T-helper 2 cell treated with Interferon-gamma antibody and Interleukin-4, amounts not matched to agents 5 μg/mL and 100 μg/mL, for 36 hours (primary cell): Measurements from ENCODE around the gene SQOR.

ENCODE experiments used
- DNase-seq: peaks from one replicate; pipeline ENCODE4 v3.0.0; 2021; ENCODE audit warnings: low spot score
- H3K27ac Mint-ChIP-seq: one replicate; pipeline ENCODE4 v1.8.0; 2021; ENCODE audit warnings: mild to moderate bottlenecking, mixed read lengths
- H3K27me3 Mint-ChIP-seq: one replicate; pipeline ENCODE4 v1.8.0; 2021; ENCODE audit warnings: low read depth, mixed read lengths
- H3K36me3 Mint-ChIP-seq: one replicate; pipeline ENCODE4 v1.8.0; 2021; ENCODE audit warnings: low read depth, mixed read lengths
- H3K4me1 Mint-ChIP-seq: one replicate; pipeline ENCODE4 v1.8.0; 2021; ENCODE audit warnings: low read depth, mixed read lengths
- H3K4me3 Mint-ChIP-seq: one replicate; pipeline ENCODE4 v1.8.0; 2022; ENCODE audit warnings: mild to moderate bottlenecking, moderate library complexity, mixed read lengths
- H3K9me3 Mint-ChIP-seq: one replicate; pipeline ENCODE4 v1.8.0; 2021; ENCODE audit warnings: mixed read lengths

SQOR gene

DNA sequence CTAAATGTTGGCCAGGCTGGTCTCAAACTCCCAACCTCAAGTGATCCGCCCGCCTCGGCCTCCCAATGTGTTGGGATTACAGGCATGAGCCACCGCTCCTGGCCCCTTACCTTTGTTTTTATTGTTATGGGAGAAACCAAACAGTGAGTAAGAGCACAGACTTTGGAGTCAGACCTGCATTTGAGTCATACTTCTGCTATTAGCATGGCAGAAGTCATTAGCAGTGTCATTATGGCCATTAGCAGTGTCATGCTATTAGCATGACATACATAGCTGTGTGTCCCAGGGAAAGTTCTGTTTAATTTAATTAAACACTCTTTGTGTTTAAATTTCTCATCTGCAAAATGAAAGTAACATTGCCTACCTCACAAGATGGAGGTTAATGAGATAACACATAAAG, 54.8 kb downstream of the SQOR start:
- H3K4me1 Mint-ChIP-seq: peaks cover under 1% of the 10 kb centered on the region
- no peak overlapping the region for H3K4me3 Mint-ChIP-seq
- no peak overlapping the region for H3K27ac Mint-ChIP-seq
- no peaks in the 10 kb centered on the region for H3K27me3 Mint-ChIP-seq
- H3K36me3 Mint-ChIP-seq: peaks cover 49% of the 10 kb centered on the region
- no peak for DNase-seq
- H3K9me3 Mint-ChIP-seq: no peaks in the 10 kb centered on the region

DNA sequence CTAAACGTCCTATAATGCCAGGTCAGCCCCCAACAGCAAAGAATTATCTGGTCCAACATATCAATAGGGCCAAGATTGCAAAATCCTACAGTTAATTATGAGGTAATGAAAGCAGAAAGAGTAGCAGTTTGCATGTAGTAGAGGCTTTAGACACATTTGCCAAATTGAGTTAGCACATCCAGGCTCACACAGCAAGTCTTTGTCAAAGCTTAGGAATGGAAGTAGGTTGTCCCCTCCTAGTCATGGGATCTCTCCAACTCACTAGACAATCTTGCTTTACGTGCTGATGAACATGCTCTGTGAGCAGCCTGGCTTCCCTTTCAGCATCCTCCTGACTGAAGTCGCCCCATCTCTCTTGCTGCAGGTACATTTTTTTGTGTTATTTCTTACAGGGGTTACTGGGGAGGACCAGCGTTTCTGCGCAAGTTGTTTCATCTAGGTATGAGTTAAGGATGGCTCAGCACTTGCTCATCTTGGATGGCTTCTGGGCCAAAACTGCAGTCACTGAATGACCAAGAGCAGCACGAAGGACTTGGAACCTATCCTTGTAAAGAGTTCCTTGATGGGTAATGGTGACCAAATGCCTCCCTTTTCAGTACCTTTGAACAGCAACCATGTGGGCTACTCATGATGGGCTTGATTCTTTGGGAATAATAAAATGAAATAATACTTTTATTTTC, 55.9 kb downstream of the SQOR start:
- no peak overlapping the region for H3K4me3 Mint-ChIP-seq
- H3K9me3 Mint-ChIP-seq: no peaks in the 10 kb centered on the region
- no peak overlapping the region for H3K27ac Mint-ChIP-seq
- peaks cover 46% of the 10 kb centered on the region for H3K36me3 Mint-ChIP-seq
- H3K27me3 Mint-ChIP-seq: no peaks in the 10 kb centered on the region
- no peak for DNase-seq
- H3K4me1 Mint-ChIP-seq: no peaks in the 10 kb centered on the region

DNA sequence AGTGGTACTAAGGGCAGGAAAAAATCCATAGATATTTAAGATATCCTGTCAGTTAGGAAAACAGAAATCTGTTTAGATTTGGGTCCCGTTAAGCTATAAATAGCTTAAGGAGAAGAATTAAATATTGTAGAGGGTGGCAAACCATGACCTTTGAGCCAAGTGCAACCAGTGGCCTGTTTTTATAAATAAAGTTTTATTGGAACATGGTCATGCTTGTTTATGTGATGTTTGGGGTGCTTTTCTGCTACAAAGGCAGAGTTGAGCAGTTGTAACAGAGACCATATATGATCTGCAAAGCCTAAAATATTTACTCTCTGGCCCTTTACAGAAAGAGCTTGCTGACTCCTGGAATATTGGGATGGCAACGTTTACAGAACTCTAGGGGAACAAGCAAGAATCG, 66.3 kb downstream of the SQOR start:
- H3K4me1 Mint-ChIP-seq: peaks cover 16% of the 10 kb centered on the region
- H3K4me3 Mint-ChIP-seq: no peak overlapping the region
- no peaks in the 10 kb centered on the region for H3K9me3 Mint-ChIP-seq
- DNase-seq: no peak
- H3K27ac Mint-ChIP-seq: no peak overlapping the region
- no peaks in the 10 kb centered on the region for H3K36me3 Mint-ChIP-seq
- peaks cover 29% of the 10 kb centered on the region for H3K27me3 Mint-ChIP-seq

DNA sequence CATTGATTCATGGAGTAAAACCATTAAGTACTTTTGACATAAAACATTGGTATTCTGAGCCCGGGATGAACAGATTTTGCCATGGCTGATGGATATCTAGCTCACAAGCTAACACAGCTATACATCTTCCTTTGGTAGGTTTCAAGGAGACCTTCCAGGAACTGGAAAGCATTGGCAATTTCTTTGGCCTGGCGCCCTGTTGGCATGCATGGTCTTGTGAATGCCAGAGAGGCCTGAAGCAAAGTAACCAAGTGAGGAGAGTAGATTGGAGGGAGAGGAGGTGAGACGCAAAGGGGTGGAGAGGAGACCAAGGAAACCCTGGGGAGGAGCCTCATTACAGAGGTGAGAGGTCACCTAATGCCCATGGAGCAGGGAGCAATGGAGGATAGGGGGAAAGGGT, 67.2 kb downstream of the SQOR start:
- Mint-ChIP-seq H3K4me3 (no peak overlapping the region), H3K27me3 (peaks cover 29% of the 10 kb centered on the region), H3K9me3 (no peaks in the 10 kb centered on the region), H3K27ac (no peak overlapping the region), H3K4me1 (peaks cover 16% of the 10 kb centered on the region), H3K36me3 (no peaks in the 10 kb centered on the region)
- no peak for DNase-seq

DNA sequence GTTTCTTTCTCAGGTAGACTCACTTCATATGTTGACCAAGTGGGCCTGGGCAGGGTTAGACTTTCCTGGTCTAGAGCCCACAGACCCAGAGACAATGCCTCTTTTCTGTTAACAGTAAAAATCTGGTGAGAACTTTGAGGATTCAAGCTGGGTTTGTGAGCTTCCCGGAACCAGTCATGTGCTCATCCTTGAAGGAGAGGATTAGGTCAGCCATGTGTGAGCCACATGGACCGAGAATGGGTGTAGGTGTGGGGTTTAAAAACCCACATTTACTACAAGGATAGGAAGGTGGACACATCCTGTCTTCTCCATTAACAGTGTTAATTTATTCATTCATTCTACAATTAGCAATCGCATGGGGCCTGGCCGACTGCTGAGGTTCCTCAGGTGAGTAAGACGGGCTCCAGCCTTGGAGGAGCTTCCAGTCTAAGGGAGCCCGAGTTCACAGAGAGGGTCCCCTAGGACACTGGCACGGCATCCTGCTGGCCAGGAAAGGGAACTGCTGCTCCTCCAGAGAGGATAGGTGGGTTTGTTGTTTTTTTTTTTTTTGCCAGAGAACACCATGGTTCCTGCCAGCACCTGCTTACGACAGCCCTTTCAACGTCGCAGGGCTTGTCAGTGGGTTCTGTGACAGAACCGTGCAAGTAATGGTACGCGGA, 69.0 kb downstream of the SQOR start:
- H3K4me3 Mint-ChIP-seq: peak overlapping the region; percentile 73
- H3K9me3 Mint-ChIP-seq: no peaks in the 10 kb centered on the region
- DNase-seq: no peak
- H3K27ac Mint-ChIP-seq: no peak overlapping the region
- H3K27me3 Mint-ChIP-seq: peaks cover 29% of the 10 kb centered on the region
- H3K4me1 Mint-ChIP-seq: peaks cover 16% of the 10 kb centered on the region
- no peaks in the 10 kb centered on the region for H3K36me3 Mint-ChIP-seq

DNA sequence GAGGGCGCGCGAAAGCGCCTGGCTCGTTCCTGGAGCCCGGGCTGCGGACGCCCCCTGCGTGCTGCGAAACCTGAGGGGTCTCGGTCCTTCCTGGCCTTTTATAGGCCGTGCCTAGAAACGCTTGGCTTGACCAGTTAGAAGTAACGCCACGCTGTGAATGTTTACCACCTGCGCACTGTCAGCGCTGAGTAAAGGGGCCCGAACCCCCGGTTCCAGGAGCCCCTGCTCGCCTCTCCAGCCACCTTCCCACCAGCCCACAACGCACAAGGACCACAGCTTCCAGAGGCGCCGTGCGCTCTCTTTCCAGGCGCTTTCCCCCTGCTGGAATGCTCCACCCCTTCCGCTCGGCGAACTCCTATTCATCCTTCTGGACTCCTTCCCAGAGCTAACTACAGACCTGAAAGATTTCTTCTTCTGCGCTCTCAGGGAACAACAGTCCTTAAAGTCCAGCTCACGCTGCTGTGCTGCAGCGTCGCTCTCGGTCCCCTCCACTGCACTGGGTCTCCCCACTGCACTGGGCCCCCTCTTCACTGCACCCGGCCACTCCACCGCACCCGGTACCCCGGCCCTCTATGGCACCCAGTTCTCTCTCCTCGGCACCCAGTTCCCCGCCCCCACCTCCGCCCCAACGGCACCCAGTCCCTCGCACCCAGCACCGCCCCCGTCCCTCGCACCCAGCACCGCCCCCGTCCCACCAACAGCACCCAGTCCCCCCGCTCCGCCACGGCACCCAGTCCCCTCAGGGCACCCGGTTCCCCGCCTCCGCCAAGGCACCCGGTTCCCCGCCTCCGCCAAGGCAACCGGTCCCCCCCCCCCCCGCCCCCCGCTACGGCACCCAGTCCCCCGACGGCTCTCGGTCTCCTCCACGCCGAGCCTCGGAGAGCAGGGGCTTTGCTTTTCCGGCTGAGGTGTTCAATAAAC, 69.8 kb downstream of the SQOR start:
- peak overlapping the region; percentile 91 for H3K4me3 Mint-ChIP-seq
- peaks cover 29% of the 10 kb centered on the region for H3K27me3 Mint-ChIP-seq
- peaks cover 16% of the 10 kb centered on the region for H3K4me1 Mint-ChIP-seq
- H3K27ac Mint-ChIP-seq: no peak overlapping the region
- H3K36me3 Mint-ChIP-seq: no peaks in the 10 kb centered on the region
- no peaks in the 10 kb centered on the region for H3K9me3 Mint-ChIP-seq
- no peak for DNase-seq

DNA sequence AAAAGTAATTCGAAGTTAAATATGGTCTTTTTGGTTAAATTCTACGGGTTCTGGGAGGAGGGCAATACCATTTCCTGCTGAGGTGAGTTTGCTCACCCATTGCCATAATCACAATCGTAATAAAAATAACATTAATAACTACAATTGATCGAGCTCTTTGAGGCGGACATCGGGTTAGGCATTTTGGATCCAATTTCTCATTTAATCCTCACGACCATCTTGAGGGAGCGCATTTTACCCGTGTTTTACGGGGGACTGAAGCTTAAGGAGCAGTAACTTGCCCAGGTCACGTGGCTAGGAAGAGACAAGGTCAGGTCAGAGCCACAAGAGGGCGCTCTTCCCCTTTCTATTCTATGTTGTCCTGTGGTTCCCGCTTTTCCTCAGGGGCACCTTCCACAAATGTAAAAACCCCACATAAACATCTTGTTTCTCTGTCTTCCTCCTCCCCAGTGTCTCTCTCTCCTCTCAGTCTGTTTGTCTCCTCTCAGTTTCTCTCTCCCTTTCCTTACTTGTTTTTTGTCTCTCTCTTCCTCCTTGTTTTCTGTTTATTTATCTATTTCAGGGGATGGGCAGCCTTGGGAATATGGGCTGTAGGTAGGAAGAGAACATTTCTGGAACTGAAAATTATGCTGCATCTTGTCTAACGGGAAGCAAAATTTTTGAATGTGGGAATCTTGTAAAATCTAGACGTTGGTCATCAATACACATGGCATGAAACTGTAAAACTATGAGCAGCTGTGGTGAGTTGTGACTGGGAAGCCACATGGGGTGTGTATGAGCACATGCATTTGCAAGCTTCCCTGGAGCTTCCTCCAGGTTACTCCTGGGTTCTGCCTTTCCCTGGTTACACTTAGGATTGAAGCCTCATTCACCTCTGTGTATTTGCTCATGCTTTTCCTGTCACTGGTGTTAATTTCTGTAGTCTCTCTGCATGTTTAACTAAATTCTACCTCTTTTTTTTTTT, 71.0 kb downstream of the SQOR start:
- H3K9me3 Mint-ChIP-seq: no peaks in the 10 kb centered on the region
- peaks cover 29% of the 10 kb centered on the region for H3K27me3 Mint-ChIP-seq
- no peaks in the 10 kb centered on the region for H3K36me3 Mint-ChIP-seq
- H3K27ac Mint-ChIP-seq: peak overlapping the region; percentile 44
- DNase-seq: peak; percentile 66
- peak overlapping the region; percentile 91 for H3K4me3 Mint-ChIP-seq
- H3K4me1 Mint-ChIP-seq: peaks cover 16% of the 10 kb centered on the region

DNA sequence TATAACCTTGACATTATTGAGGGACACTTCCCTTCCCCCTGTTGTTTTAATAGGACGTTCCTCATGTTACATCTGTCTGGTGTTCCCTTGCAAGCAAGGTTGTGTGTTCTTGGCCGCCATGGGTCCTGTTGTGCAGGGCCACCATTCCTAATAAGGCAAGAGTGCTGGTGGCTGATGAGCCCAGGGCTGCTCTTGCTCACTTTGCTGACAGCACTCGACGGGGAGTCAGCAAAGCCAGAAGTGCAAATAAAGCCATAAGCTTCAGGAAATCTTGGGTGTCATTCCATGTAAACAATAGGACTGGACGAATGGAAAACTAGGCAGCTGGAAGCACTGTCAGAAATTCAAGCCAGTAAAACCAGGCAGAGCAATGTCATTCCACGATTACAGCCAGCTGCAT, 75.8 kb downstream of the SQOR start:
- DNase-seq: no peak
- no peak overlapping the region for H3K4me3 Mint-ChIP-seq
- H3K27ac Mint-ChIP-seq: no peak overlapping the region
- peaks cover 6% of the 10 kb centered on the region for H3K27me3 Mint-ChIP-seq
- H3K36me3 Mint-ChIP-seq: no peaks in the 10 kb centered on the region
- peaks cover 7% of the 10 kb centered on the region for H3K4me1 Mint-ChIP-seq
- no peaks in the 10 kb centered on the region for H3K9me3 Mint-ChIP-seq

DNA sequence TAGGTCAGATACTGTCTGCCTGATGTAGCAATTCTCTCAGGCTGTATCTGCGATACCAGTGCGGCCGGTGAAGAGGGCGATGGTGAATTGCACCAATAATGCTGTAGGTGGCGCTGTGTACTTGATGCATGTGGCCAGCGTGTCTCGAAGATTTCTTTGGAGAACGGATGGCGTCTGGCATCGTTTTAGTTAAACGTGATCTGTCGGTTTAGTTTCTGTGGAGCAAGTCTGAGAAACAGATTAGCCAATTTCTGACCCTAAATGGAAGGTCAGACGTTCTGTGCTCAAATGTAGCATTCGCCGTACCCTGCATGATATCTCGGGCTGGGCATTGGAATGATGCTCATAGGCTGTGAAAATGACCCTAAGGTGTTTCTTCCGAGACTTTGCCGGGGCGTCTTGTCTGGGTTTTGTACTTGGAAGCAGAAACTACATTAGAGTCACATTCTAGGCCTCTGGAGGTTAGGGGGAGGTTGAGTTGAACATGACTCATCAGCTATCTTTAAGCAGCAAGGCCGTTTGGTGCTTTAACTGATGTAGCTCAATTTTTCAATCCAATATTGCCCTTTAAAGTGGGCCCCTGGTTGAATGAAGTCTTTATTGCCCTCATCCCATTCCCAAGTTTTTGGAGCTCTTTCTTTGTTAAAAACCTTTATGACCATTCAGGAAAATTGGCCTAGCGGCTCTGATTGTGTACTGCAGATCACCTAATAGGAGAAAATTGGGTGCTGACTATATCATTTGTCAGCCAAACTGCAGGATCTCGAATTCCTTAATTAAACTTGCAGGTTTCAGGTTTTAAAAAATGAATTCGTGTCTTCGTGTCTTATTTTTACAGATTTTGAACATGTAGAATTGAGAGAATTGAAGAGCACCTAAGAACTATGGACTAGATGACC, 80.0 kb downstream of the SQOR start:
- Mint-ChIP-seq H3K27me3 (peaks cover 13% of the 10 kb centered on the region), H3K4me3 (no peak overlapping the region), H3K9me3 (no peaks in the 10 kb centered on the region), H3K36me3 (no peaks in the 10 kb centered on the region), H3K27ac (no peak overlapping the region), H3K4me1 (peaks cover 3% of the 10 kb centered on the region)
- no peak for DNase-seq

DNA sequence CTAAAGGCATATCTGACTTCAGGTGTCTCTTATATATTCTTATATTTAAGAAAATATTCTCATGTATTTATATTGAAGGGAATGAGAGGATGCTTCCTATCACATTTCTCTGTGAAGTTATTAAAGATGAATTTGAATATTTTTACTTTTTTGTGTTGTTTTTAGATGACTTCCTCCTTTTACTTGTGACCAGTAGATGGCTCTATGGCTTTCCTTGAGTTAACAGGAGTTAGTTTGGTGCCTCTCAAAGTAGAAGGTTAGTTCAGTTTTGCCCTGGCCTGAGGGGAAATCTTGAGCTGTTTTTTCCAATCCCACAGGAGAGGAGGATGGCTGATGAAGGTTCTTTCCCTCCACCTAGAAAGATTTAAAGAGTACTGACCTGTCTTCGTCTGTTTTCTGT, 80.7 kb downstream of the SQOR start:
- DNase-seq: no peak
- H3K36me3 Mint-ChIP-seq: no peaks in the 10 kb centered on the region
- peaks cover 14% of the 10 kb centered on the region for H3K27me3 Mint-ChIP-seq
- H3K4me1 Mint-ChIP-seq: peaks cover 3% of the 10 kb centered on the region
- no peaks in the 10 kb centered on the region for H3K9me3 Mint-ChIP-seq
- H3K4me3 Mint-ChIP-seq: no peak overlapping the region
- H3K27ac Mint-ChIP-seq: no peak overlapping the region

DNA sequence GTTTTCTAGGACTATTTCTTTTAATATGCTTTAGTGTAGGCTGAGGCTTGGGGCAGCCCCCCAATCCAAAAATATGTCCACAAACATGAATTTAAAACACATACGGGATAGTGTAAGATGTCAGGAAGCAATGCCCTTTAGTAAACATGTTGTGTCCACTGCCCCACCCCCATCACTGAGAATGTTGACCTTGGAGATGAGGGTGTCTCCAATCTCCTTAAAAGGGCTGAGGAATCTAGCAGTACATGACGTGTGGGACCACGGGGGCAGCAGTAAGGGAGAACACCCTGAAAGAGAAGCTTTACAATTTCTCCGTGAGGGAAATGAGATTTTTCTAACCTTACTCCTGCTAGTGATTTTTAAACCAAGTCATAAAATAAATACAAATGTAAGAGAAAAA, 84.7 kb downstream of the SQOR start:
- no peak for DNase-seq
- H3K9me3 Mint-ChIP-seq: no peaks in the 10 kb centered on the region
- no peak overlapping the region for H3K4me3 Mint-ChIP-seq
- H3K27me3 Mint-ChIP-seq: peaks cover 28% of the 10 kb centered on the region
- H3K36me3 Mint-ChIP-seq: no peaks in the 10 kb centered on the region
- no peak overlapping the region for H3K27ac Mint-ChIP-seq
- H3K4me1 Mint-ChIP-seq: peaks cover 2% of the 10 kb centered on the region

DNA sequence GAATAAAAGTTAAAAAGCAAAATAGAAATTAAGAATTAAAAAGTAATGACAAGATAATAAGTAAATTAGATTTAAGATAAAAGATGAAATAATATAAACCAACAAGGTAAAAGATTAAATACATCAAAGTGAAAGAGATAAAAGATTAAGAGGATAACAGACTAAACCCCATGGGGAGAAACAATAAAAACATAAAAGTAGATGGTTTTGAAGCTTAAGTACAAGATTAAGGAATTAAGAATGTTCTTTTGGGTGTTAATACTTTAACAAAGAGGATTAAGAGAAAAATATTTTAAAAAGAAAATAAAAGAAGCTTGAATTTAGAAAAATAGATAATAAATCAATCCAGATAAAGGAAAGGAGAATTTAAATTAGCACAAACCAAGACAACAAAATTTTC, 85.4 kb downstream of the SQOR start:
- no peak for DNase-seq
- Mint-ChIP-seq H3K9me3 (no peaks in the 10 kb centered on the region), H3K4me3 (no peak overlapping the region), H3K27me3 (peaks cover 29% of the 10 kb centered on the region), H3K4me1 (no peaks in the 10 kb centered on the region), H3K36me3 (no peaks in the 10 kb centered on the region), H3K27ac (no peak overlapping the region)

DNA sequence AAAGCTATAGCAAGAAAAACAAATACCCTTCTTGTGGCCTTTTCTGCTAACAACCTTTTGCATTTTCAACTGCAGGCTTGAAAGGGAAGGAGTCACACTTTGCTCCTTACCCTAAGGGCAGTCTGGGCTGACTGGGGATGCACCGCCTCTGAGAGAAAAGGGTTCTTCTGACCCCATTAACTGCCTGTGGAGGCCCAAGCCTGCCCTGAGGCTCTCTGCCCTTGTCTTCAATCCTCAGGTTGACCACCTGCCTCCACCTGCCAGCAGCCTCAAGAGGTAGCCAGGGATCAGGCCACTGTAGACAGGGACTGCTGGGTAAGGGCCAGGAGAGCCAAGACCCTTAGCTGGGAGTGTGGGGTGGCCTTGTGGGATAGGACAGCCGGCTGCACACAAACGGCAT, 93.8 kb downstream of the SQOR start:
- no peak overlapping the region for H3K27ac Mint-ChIP-seq
- no peak for DNase-seq
- no peak overlapping the region for H3K4me3 Mint-ChIP-seq
- H3K9me3 Mint-ChIP-seq: no peaks in the 10 kb centered on the region
- no peaks in the 10 kb centered on the region for H3K4me1 Mint-ChIP-seq
- H3K36me3 Mint-ChIP-seq: no peaks in the 10 kb centered on the region
- peaks cover 22% of the 10 kb centered on the region for H3K27me3 Mint-ChIP-seq
